ENCODE data around the gene FANCD2.
"Not testable (repeated sequence)": the region's sequence is repeated elsewhere in the genome, so short reads cannot be mapped to it uniquely, and the experiment has no call there.

The FANCD2 gene

GRCh38 chr3:10115326-10116137 is 89.3 kb downstream of the FANCD2 start, which contains the start of gene BRK1:
Gene BRK1 (plus strand): TSS chr3:10115675. CDS start chr3:10115702, 27 bp downstream.
- peak; percentile 95 for DNase-seq

GRCh38 chr3:10116138-10116460 is 89.9 kb downstream of the FANCD2 start:
- DNase-seq = peak; percentile 37

GRCh38 chr3:10116928-10117327 is 90.7 kb downstream of the FANCD2 start:
- DNase-seq = no peak

- DNase-seq = no peak
These were observed 93.1 kb downstream of the FANCD2 start for GRCh38 chr3:10119376-10119775.

GRCh38 chr3:10121064-10121463 is 94.8 kb downstream of the FANCD2 start:
- DNase-seq = no peak

DNA sequence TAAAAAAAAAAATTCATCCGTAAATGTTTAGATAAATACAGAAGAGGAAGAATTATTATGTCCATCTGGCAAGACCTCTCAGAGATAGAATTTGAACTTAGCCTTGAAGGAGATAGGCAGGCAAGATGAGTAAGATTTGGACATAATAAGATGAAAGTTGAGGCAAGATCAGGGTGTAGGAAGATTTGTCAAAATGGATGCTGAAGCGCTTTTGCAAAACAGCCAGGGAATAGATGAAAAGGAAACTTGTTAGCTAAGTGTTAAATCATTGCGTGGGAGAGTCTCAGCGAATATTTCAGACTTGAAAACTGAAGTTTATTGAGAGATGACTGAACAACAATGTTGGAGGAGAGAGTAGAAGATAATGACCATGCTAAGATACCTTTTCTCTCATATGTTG is 96.5 kb downstream of the FANCD2 start:
- no peak for DNase-seq

DNA sequence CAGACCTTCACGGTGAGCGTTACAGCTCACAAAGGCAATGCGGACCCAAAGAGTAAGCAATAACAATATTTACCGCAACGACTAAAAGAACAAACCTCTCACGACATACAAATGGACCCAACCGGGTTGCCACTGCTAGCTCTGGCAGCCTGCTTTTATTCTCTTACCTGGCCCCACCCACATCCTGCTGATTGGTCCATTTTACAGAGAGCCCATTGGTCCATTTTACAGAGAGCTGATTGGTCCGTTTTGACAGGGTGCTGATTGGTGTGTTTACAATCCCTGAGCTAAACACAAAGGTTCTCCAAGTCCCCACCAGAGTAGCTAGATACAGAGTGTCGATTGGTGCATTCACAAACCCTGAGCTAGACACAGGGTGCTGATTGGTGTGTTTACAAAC is 109.6 kb downstream of the FANCD2 start:
- DNase-seq = not testable (repeated sequence)

- no peak for DNase-seq
These were observed 110.3 kb downstream of the FANCD2 start for GRCh38 chr3:10136426-10137005.

DNA sequence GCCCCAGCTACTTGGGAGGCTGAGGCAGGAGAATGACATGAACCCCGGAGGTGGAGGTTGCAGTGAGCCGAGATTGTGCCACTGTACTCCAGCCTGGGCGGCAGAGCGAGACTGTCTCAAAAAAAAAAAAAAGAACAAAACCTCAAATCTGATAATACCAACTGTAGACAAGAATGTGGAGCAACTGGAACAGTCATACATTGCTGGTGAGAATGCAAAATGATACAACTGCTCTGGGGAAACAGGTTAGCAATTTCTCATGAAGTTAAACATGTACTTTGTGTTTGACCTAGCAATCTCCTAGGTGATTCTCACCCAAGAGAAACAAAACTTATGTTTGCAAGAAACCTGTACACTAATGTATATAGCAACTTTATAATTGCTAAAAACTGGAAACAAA is 110.9 kb downstream of the FANCD2 start:
- no peak for DNase-seq

GRCh38 chr3:10140996-10141546 is 114.8 kb downstream of the FANCD2 start:
- DNase-seq = no peak

- DNase-seq = no peak
These were observed 116.7 kb downstream of the FANCD2 start for GRCh38 chr3:10142707-10143560.

DNA sequence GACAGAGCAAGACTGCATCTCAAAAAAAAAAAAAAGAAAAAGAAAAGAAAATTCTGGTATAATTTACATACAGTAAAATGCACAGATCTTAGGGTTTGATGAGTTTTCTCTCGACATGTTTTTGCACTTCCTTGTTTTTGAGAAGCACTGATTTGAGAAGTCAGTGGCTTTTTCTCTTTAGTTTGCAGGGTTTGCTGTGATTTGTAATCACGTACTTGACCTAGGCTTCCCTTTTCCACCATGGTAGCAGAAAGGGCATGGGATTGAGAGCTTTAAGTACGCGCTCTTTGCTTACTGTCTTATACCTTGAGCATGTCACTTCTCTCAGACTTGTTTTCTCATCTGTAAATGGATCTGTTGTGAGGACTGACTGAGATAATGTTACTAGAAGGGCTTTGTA is 119.4 kb downstream of the FANCD2 start:
- no peak for DNase-seq

- DNase-seq = no peak
These were observed 123.0 kb downstream of the FANCD2 start for GRCh38 chr3:10149226-10149625.

- DNase-seq = no peak
These were observed 124.8 kb downstream of the FANCD2 start for GRCh38 chr3:10150987-10151386.

Data from fibroblast of skin of right quadriceps (primary cell).